Stimulated activated CD4-positive, alpha-beta T cell treated with anti-CD3 and anti-CD28 coated beads, Interleukin-4, amount 100 ng/mL, for 1 hour (primary cell): ENCODE data around the gene DPP6.

Source experiments
- DNase-seq: peaks from one replicate; pipeline ENCODE4 v3.0.0-alpha.2; 2020

Gene DPP6

GRCh38 chr7:154568346-154568745 is 516.1 kb downstream of the DPP6 start:
- DNase-seq: no peak

DNA sequence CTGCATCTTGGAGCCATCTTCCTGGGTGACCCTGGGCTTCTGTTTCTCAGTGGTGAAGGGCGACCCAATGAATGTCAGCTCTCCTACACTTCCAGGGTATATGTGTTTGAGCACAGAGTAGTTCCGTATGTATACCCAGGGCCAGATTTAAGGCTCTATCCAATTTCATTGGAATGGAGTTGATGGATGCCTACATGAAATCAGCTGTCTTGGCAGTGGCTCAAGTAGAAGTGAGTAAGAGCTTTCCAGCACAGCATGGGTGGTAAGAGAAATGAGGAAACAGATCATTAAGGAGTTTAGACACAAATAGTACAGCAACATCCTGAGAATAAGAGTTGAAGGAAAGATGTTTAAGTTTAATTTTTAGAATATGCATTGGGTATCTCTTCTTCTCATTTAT is 517.7 kb downstream of the DPP6 start:
- no peak for DNase-seq

DNA sequence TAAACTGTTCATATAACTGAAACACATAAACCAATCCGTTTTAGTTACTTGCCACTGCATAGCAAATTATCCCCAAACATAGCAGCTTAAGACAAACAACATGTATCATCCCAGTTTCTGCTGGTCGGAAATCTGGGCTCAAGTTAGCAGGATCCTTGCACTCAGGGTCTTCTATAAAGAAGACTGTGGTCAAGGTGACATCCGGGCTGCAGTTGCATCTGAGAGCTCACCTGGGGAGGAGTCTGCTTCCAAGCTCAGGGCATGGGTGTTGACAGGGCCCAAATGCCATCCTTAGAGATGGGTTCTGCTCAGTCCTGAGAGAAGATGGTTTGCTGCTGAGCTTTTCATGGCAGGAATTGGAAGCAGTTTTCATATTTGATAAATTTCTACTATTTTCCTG is 519.6 kb downstream of the DPP6 start:
- DNase-seq: no peak

GRCh38 chr7:154574235-154574634 is 522.0 kb downstream of the DPP6 start:
- no peak for DNase-seq

DNA sequence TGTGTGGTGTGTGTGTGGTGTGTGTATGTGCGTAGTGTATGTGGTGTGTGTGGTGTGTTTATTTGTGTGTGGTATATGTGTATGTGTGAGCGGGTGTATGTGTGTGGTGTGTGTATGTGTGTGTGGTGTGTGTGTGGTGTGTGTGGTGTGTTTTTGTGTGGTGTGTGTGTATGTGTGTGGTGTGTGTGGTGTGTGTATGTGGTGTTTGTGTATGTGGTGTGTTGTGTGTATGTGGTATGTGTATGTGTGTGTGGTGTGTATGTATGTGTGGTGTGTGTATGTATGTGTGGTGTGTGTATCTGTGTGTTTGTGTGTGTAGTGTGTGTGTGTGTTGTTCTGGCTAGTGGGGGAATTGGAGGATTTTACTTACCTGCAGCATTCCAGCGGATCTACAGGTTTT is 523.3 kb downstream of the DPP6 start:
- no peak for DNase-seq

- no peak for DNase-seq
These were observed 524.4 kb downstream of the DPP6 start for GRCh38 chr7:154576604-154577003.

DNA sequence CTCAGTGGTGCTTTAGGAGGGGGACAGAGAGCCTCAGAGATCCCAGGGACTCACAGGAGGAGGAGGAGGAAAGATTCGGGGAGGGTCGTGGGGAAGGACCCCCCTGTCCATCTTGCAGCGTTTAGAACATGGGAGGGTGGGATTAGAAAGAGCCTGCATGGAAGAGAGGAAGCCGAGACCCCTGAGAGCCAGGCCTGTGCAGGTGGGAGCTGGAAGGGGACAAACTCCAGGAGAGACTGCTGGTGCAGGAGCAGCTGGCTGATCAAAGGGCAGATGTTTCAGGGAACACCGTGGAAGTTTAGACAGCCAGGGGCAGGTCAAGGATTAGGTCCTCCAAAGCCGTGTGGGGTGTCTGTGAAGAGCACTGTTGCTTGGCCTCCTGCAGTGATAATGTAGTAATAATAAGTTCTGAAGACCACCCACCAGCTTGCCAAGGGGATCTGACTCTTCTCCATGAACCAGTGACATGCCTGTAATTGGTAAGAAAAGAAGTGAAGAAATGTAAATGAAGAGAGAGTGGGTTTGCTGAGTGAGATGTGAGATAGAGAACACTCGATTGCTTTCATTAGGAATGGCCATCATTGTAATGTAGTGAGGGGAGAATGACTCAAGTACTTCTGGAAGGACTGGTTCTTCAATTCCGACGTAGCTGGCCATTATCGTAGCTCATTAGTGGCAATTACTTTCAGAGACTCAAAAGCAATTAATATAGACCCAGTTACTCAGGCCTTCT is 525.1 kb downstream of the DPP6 start:
- no peak for DNase-seq

DNA sequence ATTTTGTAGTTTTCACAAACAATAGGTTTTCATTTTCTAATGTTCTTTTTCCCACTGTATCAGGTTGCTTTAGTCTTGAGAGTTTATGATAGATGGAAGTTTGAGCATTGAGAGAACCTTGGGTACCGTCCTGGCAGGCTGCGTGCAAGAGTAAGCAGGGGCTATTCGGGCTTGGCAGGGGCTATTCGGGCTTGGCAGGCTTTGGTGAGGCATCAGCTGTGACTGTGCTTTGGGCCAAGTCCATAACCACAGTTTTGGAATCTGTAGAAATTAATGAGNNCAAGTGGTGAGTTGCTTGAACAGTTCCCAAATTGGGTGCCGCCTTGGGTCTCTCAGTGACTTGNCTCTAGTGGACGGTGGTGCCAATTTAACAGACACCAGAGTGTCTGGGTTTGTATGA is 526.1 kb downstream of the DPP6 start:
- no peak for DNase-seq

- no peak for DNase-seq
These were observed 527.5 kb downstream of the DPP6 start for GRCh38 chr7:154579711-154580110.

- DNase-seq: no peak
These were observed 529.2 kb downstream of the DPP6 start for GRCh38 chr7:154581251-154581890.

- DNase-seq: no peak
These were observed 531.3 kb downstream of the DPP6 start for GRCh38 chr7:154583454-154583853.

DNA sequence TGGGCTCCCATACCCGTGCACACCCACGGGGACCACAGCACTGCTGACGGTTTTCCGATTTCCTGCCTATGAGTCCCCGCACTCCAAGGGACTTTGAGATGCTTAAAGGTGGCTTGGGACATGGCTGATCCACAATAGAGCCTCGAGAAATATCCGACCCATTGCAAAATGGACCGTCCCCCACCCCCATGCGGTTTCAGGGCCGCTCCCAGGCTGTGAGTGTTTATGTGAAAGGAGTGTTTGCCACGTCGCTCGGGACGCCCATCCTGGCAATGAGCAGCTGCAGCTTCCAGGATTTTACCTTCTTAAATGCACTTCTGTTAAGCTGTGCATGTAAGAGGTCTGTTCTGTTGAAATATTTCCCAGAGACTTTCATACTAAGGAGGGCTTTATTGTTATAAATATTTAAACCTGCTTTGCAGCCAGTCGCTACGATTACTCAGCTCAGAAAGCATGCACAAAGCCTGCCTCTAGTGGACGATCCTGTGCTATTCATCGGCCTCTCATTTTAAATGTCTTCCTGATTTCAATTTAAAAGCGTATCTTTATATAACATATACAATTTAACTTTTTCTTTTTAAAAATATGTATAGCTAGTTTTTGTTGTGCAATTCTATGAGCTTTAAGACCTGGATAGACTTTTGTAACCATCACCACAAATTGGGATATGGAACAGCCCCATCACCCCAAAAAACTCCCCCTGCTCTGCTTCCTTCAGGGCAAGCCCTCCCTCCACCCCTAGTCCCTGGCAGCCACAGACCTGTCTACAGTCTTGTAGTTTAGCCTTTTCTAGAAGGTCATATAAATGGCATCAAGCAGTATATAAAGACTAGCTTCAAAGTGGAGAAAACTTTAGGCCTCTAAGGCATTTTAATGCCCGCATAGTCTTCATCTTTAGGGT is 532.4 kb downstream of the DPP6 start:
- DNase-seq: no peak

DNA sequence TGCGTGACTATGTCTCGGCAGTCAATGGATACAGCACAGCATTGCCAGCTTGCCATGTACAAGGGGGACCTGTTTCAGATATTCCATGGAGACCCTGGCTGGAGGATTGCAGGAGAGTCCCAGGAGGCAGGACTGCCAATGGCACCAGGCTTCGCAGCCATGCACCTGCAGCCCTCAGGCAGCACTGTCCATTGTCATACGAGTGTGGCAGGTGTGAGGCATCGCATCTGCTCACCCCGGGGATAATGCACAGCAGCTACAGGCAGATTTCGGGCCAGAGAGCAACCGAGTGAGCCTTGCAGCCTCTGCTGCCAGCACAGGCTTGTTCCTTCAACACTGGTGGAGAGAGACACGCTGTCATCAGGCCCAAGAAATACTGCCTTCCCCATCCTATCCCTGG is 535.6 kb downstream of the DPP6 start:
- DNase-seq: no peak

DNA sequence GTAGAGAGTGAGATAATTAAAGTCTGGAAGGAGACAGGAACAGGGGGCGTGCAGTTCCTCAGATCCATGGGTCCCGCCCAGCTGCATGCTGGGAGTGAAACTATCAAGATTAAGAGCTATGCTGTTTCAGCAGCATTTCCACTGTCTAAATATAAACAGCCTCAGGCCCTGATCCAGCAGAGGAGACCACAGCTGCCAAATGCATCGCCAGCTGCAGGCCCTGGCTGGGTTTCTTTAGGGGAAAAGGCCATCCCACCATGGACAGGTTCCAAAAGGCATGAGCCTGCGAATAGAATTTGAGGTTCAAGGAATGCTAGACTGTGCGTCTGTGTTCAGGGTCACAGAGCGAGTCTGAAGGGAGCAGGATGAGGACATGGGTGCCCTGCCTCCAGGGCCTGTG is 539.3 kb downstream of the DPP6 start:
- DNase-seq: no peak

DNA sequence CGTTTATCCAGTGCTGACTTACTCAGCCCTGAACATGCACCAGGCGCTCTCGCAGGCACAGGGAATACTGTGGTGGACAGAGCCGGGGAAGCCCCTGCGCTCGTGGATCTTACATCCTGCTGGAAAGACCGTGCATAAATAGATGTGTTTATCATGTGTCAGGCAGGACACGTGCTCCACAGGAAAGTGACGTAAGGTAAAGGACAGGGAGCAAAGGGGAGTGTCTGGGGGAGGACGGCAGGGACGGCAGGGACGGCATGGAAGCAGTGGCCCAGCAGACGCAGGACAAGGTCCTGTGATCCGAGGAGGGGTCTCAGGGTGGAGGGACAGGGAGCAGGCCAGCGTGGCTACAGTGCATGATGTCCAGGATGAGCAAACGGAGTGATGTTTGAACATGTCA is 540.2 kb downstream of the DPP6 start:
- no peak for DNase-seq

DNA sequence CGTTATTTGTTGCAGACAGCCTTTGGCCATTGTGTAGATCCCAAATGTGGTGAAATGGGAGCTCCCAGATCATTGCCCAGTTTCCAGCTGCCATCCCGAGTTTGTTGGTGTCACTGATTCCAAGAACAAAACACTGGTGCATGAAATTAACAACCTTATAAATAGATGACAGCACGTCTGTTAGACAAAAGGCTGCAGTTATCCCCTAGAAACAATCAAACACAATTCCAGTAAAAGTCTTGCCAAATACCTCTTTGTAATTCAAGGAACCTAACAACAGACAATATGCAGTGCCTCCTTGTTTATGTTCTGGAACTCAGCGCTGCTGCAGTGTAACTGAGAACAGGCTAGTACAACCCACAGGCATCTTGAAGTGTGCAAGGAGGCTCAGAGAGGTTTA is 546.2 kb downstream of the DPP6 start:
- no peak for DNase-seq

GRCh38 chr7:154598864-154599263 is 546.7 kb downstream of the DPP6 start:
- DNase-seq: no peak

DNA sequence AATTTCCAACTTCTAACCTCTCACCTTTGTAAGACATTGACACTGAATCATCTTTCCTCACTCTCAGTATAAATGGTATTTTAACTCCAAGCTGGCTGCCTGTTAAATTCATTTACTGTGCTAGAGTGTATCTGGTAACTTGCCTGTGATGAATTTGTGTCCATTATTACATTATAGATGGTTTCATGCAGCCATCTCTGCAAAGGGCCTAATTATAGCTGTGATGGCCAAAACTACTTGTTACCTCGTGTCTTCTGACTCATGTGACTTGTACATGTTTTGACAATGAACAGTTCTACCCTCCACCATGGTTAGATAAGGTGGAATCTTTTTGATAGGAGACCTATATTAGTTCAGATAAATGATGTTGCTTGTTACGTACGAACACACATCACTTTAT is 558.7 kb downstream of the DPP6 start:
- DNase-seq: no peak

- no peak for DNase-seq
These were observed 561.6 kb downstream of the DPP6 start for GRCh38 chr7:154613811-154614210.

DNA sequence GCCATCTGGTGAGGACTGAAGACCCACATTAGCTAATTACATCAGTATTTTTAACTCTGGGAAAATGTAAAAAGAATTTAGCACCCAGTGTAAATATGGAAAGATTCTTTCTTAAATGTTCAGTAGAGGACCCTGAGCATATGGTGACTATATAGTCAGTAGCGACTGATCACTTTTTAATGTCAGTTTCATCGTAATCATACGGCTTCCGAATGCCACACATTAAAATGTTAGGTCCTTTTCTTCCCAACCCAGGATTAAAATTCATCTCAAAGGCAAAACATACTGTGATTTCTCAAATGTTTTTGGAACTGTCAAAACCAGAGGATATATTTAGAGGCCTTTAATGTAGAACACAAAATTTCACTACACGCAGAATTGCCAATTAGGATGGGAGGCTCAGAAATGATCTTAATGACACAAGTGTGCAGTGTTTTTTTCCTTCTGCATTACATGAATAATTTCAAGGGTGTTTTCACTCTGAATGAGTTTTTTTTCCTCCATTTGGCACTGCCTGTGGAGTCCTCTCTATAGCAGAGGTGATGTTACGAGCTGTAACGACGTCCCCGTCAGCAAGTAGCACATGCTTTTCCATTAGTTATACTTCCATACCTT is 568.0 kb downstream of the DPP6 start:
- no peak for DNase-seq

DNA sequence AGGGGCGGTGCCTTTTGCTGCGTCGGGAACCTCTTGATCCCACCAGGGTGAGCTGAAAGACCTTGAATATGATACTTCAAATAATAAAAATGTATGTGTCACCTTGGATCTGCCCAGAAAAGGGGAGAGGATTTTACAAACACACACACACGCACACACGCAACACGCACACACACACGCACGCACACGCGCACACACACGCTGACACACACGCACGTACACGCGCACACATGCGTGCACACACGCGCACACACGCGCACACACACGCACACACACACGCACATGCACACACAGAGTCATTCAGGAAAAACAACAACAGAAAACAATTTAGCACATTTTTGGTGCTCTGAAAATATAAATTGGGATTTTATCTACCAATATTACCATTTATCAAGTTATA is 571.2 kb downstream of the DPP6 start:
- no peak for DNase-seq

- DNase-seq: no peak
These were observed 575.6 kb downstream of the DPP6 start for GRCh38 chr7:154627646-154628290.

GRCh38 chr7:154628556-154628955 is 576.4 kb downstream of the DPP6 start:
- no peak for DNase-seq
